ENCODE data around the gene TMEM169.

DNA sequence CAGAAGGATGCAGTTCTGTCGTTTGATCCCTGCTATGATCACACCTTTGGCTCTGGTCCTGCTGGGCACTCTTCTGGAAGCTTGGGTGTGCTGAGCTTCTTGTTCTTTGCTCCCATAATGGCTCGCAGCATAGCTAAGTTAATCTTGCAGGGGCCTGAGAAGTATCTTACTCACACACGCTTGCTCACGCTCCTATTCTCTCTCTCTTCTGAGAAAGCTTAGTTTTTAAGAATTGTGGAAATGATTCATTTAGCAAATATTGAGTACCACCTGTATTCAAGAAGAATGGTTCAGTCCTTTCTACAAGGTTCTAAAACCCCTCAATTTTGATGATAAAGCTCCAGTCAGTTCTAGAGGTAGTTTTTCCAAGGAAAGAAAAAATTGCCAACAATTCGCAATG is 68.0 kb downstream of the TMEM169 start:
- TF ChIP-seq CREB1 (IDR thresholded peaks at IDR 0.05) (no peak), CREB1 (CRISPR knock-in tag; IDR thresholded peaks at IDR 0.05) (no peak), MYC (CRISPR knock-in tag; IDR thresholded peaks at IDR 0.05; ENCODE audit: borderline replicate concordance) (no peak), RFXANK (CRISPR knock-in tag; IDR thresholded peaks at IDR 0.05) (no peak), RFX1 (IDR thresholded peaks at IDR 0.05) (no peak), TBL1XR1 (IDR thresholded peaks at IDR 0.05; ENCODE audit: borderline replicate concordance, low read length, partially characterized antibody) (no peak)
- TF ChIP-seq, protein P1, sequence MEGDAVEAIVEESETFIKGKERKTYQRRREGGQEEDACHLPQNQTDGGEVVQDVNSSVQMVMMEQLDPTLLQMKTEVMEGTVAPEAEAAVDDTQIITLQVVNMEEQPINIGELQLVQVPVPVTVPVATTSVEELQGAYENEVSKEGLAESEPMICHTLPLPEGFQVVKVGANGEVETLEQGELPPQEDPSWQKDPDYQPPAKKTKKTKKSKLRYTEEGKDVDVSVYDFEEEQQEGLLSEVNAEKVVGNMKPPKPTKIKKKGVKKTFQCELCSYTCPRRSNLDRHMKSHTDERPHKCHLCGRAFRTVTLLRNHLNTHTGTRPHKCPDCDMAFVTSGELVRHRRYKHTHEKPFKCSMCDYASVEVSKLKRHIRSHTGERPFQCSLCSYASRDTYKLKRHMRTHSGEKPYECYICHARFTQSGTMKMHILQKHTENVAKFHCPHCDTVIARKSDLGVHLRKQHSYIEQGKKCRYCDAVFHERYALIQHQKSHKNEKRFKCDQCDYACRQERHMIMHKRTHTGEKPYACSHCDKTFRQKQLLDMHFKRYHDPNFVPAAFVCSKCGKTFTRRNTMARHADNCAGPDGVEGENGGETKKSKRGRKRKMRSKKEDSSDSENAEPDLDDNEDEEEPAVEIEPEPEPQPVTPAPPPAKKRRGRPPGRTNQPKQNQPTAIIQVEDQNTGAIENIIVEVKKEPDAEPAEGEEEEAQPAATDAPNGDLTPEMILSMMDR (CRISPR knock-in tag; IDR thresholded peaks at IDR 0.05) = no peak
- TF ChIP-seq, protein P2, sequence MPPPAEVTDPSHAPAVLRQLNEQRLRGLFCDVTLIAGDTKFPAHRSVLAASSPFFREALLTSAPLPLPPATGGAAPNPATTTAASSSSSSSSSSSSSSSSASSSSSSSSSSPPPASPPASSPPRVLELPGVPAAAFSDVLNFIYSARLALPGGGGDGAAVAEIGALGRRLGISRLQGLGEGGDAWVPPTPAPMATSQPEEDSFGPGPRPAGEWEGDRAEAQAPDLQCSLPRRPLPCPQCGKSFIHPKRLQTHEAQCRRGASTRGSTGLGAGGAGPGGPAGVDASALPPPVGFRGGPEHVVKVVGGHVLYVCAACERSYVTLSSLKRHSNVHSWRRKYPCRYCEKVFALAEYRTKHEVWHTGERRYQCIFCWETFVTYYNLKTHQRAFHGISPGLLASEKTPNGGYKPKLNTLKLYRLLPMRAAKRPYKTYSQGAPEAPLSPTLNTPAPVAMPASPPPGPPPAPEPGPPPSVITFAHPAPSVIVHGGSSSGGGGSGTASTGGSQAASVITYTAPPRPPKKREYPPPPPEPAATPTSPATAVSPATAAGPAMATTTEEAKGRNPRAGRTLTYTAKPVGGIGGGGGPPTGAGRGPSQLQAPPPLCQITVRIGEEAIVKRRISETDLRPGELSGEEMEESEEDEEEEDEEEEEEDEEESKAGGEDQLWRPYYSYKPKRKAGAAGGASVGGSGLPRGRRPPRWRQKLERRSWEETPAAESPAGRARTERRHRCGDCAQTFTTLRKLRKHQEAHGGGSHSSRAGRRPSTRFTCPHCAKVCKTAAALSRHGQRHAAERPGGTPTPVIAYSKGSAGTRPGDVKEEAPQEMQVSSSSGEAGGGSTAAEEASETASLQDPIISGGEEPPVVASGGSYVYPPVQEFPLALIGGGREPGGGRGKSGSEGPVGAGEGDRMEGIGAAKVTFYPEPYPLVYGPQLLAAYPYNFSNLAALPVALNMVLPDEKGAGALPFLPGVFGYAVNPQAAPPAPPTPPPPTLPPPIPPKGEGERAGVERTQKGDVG (CRISPR knock-in tag; IDR thresholded peaks at IDR 0.05; ENCODE audit: borderline replicate concordance) = no peak
- TF ChIP-seq, protein P3, sequence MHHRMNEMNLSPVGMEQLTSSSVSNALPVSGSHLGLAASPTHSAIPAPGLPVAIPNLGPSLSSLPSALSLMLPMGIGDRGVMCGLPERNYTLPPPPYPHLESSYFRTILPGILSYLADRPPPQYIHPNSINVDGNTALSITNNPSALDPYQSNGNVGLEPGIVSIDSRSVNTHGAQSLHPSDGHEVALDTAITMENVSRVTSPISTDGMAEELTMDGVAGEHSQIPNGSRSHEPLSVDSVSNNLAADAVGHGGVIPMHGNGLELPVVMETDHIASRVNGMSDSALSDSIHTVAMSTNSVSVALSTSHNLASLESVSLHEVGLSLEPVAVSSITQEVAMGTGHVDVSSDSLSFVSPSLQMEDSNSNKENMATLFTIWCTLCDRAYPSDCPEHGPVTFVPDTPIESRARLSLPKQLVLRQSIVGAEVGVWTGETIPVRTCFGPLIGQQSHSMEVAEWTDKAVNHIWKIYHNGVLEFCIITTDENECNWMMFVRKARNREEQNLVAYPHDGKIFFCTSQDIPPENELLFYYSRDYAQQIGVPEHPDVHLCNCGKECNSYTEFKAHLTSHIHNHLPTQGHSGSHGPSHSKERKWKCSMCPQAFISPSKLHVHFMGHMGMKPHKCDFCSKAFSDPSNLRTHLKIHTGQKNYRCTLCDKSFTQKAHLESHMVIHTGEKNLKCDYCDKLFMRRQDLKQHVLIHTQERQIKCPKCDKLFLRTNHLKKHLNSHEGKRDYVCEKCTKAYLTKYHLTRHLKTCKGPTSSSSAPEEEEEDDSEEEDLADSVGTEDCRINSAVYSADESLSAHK (CRISPR knock-in tag; IDR thresholded peaks at IDR 0.05; ENCODE audit: borderline replicate concordance) = no peak
